Stimulated activated CD4-positive, alpha-beta T cell treated with anti-CD3 and anti-CD28 coated beads, TNF-alpha, amount 100 ng/mL, for 24 hours (primary cell): ENCODE measurements around the gene GPC6.

Experiments
- DNase-seq, 3 experiments: peaks; one replicate each; pipeline ENCODE4 v3.0.0-alpha.2; 2020; ENCODE audit warnings: low read depth in 3 of 3

GPC6 gene

DNA sequence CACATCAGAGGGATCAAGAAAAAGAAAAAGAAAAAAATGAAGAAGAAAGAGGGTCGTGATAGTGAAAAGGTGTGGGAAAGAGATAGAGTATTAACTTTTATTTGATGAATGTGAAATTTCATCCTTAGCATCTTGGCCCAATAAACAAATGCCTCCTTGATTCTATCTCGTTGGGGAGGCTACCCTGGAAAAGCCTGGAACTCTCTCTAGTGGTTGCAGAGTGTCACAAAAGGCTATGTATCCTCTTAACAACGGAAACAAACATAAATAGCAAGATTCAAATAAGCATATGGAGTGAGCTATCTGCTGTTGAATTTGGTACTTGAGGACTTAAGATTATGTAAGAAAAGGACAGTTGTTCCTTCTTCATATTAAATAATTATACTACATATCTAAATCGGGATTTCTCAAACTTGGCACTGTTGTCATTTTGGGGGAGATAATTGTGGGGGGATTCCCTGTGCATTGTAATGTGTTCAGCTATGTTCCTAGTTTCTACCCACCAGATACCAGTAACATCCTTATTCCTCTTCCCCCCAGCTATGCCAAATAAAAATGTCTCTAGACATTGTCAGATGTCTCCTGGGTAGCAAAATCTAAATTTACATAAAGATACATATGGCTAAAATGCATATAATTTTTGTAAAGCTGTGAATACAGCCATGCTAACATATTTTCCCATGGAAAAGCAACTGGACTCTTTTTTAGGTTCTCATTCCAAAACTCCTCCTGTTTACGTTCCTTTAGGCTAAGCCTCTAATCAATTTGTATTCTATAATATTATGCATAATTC lies 695.7 kb downstream of the GPC6 start:
- no peak for DNase-seq

DNA sequence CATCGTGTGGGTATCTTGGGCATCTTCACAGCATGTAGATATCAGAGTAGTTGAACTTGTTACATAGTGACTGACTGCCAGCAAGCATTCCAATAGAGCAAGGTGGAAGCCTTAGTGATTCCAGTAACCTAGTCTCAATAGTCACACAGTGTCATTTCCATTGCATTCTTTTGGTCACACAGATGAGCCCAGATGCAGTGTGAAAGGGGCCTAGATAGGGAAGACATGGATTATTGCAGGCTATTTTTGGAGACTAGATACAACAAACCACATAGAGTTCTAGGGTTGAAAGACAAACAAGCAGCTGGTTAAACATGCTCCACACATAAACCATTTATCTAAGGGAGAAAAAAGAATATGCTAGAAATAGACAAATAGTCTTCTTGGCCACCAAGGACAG lies 699.4 kb downstream of the GPC6 start:
- no peak for DNase-seq

DNA sequence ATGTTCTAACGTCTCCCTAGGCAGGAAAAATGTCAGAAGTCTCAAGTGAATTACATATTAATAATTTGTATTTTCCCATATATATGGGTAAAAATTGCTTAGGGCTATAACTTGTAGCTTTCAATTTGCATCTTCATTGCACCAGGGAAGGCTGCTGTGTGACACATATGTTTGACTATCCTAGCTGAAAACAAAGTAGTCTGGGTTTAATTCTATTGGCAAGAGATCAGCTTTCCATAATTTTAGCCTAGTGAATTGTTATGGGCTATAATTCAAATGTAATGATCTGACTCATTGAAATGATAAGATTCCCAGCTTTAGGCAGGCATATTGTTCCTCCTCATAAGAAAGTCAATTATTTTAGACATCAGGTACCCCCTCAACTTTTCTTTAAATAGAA lies 699.8 kb downstream of the GPC6 start:
- no peak for DNase-seq

DNA sequence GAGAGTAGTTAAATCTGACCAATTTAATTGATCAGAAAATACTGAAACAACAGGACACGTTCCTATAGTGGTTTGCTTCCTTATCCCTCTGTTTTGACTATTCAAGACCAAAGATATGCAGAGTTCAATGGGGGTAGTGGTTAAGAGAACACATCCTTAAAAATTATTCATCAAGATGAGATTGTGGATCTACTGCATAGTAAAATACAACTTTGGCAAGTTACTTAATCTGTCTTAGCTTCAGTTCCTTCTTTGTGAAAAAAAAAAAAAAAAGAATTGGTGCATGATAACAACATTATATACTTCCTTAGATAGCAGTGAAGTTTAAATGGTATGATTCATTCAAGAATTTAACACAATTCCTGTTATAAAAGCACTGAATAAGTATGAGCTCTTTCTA lies 700.8 kb downstream of the GPC6 start:
- no peak for DNase-seq

DNA sequence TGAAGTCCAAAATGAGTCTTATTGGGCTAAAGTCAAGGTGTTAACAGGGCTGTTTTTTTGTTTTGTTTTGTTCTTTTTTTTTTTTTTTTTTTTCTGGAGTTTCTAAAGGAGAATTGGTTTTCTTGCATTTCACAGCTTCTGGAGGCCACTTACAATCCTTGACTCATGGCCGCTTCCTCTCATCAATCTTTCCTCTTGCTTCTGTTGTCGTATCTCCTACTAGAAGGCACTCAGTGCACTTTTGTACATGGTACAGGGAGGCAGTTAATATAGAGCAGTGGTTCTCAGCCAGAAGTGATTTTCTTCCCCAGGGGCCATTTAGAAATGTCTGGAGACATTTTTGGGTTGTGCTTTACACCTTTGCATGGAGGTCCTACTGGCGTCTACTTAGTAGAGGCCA lies 706.3 kb downstream of the GPC6 start:
- no peak for DNase-seq

DNA sequence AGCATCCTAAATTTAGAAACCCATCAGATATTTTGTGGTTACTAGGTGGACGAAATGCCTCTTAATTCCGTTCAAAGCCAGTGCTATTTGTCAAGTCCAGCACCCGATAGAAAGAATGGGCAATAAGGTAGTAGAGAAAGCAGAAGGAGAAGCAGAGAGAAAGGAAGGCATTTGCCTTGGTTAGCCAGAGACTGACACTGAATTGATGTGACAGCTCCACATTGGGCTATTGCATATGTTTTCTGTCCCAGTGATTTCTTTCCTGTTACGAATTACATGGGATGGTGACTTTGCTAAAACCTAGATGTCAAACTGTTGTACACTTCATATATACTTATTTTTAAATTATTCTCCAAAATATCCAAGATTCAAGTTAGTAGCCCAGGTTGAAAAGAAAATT lies 710.3 kb downstream of the GPC6 start:
- no peak for DNase-seq

DNA sequence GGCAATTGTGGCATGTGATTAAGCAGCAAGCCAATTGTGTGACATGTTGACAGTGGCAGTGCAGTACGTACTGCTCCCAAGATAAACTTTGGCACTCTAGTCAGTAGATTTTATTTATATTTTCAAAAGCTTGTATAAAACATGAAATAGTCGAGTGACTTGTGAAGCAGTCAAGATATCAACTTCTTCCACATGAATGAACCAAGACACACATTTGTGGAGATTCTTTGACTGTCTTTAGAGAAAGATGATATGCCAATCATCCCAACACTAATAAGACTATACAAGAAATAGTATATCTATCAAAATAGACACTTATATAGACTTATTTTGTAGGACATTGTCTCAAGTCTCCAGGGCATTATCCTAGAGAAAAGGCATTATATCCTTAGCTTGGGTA lies 714.8 kb downstream of the GPC6 start:
- DNase-seq = no peak

DNA sequence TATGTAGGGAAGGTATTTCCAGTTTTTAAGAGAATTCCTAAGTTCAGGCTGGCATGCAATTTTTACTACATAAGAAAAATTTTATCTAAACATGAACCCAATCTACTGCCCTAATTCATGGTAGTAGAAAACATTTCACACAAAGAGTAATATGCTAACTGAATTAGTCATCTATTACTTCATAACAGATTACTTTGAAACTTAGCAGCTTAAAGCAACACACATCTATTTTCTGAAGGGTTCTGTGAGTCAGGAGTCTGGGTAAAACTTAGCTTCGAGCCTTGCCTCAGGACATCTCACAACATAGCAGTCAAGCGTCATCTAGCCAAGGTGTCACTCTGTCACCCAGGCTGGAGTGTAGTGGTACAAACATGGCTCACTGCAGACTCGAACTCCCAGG lies 715.4 kb downstream of the GPC6 start:
- DNase-seq = no peak

DNA sequence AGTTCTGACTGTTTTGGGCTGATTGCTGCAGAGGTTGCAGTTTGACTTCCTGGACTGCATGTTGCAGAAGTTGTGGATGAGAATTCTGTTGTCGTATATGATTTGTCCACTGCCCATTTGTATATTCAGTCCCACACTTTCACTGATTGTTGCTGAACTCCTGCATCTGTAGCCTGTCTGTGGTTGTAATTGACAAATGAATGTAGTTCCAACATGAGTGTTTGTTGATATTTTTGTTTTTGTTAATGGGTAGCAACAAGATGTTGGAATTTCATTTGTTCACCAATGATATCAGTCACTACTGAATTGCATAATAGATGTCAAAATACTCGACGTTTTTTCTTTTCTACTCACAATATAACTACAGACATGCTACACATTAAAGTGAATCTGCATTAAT lies 719.0 kb downstream of the GPC6 start:
- DNase-seq = no peak

DNA sequence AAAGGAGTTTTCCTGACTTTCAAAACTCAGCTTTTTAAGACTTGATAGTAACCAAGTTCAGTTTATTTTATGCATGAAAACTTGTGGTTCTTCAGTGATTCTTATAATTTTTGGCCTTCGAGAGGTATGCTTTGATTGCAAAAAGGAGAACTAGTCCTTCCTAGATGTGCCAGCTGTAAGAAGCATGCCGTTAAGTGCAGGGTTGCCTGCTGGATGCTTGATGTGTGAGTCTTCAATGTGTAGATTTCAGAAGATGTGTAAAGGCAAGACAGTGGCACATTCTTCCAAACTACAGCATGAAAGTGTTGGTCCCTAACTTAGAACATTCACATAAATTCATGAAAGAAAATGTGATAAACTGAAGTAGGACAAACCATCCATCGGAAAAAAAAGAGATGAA lies 720.4 kb downstream of the GPC6 start:
- no peak for DNase-seq

DNA sequence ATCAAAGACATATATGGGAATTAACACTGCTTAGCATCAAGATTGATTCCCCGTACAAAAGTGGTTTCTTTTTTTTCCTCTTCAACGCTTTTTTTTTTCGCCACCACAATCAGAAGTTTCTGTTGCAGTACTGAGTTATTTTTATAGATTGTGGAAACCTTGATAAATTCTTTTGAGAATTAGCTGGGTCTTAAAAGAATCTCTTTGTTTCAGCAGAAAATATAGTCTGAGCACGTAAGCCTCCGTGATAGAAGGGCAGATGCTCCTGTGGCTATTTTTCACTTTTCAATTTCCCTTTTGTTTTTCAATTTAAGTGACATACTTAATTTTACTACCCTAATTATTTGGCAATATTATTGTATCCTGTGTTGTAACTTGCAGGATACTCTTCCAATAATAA lies 721.0 kb downstream of the GPC6 start:
- no peak for DNase-seq

DNA sequence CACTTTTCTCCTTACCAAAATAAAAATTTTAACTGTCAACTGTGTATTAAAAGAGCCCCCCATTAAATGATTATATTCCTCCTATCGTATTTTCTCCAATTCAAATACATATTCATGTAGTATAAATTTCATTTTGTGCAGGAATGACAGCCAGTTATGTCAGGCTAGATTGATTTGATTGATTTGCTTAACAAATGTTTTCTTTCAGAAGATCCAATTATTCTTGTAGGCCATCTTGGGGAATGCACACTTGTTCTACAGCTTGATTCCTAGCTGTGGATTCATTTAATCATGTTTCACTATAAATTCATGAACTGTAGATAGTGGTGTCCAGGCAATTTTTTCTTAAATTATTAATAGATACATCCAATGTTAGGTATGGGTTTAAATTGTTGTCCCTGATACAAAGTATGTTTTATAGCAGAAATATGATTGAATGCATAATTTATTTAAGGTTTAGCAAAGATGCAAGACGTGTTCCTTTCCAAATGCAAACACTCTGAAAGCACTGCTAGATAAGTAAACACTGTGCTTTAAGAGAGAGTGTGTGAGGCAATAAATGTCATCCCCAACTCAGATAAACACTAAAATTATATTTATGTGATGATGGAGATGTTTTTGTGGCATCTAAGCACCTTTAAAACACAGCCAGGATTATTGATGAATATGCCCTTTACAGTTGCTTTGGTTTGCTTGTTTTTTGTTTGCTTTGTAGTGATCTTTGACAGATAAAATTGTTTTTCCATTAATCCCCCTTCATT lies 721.7 kb downstream of the GPC6 start:
- no peak for DNase-seq

DNA sequence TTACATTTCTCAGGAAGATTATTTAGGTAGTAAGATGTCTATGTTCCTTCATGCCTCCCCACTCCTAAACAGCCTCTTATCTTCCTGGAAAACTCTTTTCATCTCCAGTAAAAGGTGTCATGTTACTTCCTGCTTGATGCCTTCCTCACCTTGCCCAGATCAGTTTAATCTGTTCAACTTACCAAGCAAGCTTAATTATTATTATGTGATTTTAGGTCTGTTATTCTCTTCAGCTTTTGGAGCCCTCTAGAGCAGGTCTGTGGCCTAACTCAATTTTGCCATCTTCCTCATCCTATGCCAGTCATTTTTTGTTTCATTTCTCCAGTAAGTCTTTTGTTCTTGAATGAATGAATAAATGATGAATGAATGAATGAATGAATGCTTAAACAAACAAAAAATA lies 724.5 kb downstream of the GPC6 start:
- DNase-seq = no peak

DNA sequence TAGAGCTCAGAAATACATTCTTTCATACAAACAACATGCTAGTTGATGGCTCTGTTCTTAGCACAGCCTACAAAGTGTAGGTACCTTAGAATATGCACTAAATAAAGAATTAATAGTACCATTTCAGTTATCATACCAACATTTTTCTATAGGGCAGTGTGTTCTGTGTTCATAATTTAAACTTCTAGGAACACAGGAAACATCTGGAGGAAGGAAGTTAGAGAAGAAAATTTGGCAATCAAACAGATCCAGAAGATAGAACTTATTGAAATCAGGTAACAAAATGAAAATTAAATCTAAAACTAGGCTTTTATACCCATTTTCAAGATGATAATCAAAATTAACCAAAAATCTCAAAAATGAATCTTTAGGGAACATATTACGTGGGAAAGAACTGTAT lies 725.3 kb downstream of the GPC6 start:
- DNase-seq = no peak

DNA sequence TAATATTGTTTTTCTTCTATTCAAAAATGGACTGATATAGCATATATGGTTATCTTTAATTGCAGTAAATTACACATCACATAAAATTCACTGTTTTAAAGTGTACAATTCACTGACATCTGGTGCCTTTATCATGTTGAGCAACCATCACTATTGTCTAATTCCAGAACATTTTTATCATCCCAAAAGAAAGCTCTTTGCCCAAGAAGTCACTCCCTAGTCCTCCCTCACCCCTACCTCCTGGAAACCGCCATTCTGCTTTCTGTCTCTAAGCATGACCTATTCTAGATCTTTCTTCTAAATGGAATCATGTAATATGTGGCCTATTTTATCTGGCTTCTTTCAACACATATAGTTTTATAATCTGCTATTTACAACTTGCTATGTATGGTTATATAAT lies 727.2 kb downstream of the GPC6 start:
- DNase-seq = no peak

DNA sequence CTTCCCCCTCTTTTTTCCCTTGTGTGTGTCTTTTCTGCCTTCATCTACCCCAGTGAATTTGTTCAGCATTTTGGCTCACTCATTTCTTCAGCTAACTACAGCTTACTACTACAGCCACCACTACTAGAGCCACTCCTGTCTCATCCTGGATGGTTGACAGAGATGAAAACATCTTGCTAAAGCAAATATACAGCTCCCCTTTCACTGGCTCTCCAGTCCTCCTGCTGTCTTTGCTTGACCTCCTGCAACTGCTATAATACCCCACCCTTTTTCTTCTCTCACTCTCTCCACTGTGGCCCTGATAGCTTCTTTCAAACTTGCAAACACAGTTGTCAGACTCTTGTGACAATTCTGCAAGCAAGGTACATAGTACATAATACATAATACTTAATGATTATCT lies 729.3 kb downstream of the GPC6 start:
- no peak for DNase-seq

DNA sequence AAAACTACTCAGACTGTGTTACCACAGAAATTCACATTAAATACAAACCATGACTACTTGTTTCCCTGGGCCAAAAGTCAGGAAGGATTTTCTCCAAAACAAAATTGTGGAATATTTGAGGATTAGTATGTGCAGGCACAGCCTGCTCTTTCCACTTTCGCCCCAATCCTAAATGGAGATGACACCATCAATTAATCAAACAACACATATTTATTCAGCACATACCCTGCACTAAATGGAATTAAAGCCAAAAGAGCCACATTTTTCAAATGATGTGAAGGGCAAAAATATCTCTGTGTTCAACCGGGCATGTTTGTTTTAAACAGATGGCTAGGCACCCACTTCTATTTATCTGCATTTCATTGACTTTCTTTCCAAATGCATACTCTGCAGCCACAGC lies 729.8 kb downstream of the GPC6 start:
- DNase-seq = no peak

DNA sequence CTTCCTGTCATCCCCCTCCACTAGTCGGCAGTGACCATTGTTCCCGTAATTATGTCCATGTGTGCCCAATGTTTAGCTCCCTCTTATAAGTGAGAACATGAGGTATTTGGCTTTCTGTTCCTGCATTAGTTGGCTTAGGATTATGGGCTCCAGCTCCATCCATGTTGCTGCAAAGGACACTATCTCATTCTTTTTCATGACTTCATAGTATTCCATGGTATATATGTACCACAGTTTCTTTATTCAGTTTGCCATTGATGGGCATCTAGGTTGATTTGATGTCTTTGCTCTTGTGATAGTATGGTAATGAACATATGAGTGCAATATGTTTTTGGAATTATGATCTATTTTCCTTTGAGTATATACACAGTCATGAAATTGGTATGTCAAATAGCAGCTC lies 730.8 kb downstream of the GPC6 start:
- DNase-seq = no peak

DNA sequence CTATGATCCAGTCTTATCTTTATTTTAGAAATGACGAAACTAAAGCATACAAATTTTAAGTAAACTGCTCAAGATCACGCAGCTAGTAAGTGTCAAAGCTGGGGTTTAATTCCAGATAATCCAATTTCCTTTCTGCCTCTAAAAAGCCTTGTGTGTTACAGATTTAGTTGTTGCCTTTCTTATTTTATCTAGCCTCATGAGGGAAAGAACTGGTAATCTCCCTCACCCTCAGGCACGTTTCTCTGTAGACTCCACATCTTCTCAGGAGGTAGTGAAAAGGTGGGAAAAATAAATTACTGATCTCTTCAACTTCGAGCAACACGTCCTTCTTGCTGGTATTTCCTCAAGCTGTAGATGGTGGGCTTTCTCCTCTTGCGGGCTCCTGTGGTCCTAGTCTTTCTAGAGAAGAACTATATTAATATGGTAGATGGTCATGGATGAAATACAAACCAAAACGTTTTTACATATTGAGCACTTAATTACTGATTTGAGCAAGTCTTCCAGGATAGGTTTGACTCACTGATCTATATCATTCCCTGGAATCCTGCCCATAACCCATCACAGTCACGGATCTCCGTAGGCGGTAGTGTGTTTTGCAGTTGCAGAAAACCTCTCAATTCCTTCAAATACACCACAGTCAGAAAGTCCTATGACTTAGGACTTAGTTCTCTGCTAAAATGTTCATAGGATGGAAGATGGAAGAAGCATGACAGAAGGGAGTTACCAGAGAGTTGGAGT lies 733.4 kb downstream of the GPC6 start:
- DNase-seq = no peak

DNA sequence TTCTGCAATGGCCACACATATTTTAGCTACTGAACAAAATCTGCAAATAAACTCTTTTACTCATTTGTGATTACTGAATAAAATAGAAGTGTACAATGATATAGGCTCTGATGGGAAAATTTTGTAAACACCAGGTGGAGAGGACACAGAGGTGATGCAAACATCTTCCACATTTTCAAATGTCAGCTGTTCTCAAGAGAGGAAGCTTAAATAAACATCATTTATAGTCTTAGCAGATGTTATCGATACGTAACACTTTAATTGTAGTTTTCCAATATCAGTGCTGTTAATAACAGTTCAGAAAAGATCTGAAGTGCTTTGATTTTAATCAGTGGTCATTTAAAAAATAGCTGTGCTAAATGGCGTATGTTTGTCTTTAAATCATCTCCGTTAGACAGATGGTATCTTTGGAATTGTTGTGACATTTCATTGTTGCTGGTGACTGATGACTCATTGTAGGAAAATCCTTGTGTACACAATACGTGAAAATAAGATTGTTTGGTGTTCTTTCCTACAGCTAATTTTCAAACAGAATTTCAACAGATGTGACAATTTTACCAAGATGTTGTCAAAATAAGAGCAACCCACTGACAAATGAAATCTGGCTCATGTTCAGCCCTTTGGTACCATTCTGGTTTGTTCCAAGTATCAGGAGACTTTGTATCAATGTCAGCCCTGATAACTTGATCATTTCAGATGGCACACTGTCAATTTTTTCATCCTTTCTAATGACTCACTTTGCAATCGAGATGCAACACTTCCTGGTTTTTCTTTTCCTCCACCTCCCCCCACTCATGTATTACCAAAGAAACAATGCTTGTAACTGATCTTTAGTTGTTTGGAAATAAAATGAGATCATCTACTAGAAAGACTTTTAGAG lies 736.9 kb downstream of the GPC6 start:
- DNase-seq = no peak

DNA sequence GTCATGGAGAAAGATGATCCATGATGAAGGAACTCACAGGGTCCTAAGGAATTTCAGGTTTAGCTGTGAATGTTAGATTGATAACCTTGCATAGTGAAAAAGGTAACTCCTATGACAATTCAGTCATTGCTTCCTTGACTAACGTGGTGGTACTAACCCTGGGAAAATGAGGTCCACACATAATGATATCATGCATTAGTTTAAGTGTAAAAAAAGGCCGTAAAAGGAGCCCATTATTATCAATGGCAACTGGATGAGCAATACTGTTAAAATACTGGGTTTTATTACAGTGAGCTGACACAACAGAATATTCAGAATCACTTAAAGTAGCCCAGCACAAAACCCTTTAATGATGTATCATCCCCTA lies 737.5 kb downstream of the GPC6 start:
- DNase-seq = no peak

DNA sequence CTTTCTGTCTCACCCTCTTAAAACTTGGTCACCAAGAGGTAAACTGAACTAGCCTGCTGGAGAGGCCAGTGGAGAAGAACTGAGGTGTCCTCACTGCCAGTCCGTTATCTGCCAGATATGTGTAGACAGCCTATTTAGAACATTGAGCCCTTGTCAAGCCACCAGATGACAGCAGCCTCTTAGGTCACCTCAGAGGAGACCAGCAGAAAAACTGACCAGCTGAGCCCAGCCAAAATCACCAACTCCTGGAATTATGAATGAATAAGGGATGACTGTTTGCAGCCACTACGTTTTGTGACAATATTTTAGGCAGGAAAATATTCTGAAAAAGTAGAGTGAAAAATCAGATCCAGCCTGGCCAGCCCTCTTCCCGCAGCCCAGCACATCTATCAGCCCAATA lies 739.0 kb downstream of the GPC6 start:
- DNase-seq = no peak
